ENCODE measurements around the gene EPAS1. TPM values are rescaled to one million over a fixed set of nuclear protein-coding genes. Genes with fewer than 3 reads are reported as not detected.

EPAS1 gene
- total and polyA plus RNA-seq, 2 of the 8 experiments (the other 6 are each of a cell fraction or from before 2014, with no cell fraction given) = 2.0 to 4.9 TPM

DNA sequence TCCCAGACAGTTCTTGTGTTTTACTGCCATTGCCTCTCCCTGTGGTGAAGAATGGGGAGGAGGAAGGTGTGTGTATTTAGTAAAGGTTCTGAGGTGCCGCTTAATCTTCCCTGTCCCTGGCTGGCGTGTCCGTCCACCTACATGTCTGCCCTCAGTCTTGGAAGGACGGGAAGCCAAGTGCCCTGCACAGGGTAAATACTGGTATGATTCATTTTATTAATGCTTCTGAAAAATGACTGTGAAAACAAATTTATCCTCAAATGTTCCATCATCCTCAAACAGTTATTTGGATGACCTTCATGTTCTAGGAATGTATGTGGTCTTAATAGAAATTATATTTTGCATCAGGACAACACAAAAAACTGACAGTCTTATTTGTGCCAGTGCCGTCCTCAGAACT, 6.6 kb downstream of the EPAS1 start:
- no peak overlapping the region for H3K9ac ChIP-seq (replicated peaks in 1 of 4; ENCODE audit: extremely low read depth in 1 of 4, low read depth in 3 of 4, low read length in 3 of 4)
- no peak overlapping the region for H2BK15ac ChIP-seq (ENCODE audit: low read length)
- H4K8ac ChIP-seq (ENCODE audit: extremely low read depth, insufficient read depth, low read length) = no peak overlapping the region
- FAIRE-seq = no peak
- no peak overlapping the region for H2AFZ ChIP-seq (ENCODE audit: low read length)
- TF ChIP-seq, protein P1, sequence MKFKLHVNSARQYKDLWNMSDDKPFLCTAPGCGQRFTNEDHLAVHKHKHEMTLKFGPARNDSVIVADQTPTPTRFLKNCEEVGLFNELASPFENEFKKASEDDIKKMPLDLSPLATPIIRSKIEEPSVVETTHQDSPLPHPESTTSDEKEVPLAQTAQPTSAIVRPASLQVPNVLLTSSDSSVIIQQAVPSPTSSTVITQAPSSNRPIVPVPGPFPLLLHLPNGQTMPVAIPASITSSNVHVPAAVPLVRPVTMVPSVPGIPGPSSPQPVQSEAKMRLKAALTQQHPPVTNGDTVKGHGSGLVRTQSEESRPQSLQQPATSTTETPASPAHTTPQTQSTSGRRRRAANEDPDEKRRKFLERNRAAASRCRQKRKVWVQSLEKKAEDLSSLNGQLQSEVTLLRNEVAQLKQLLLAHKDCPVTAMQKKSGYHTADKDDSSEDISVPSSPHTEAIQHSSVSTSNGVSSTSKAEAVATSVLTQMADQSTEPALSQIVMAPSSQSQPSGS (IDR thresholded peaks at IDR 0.05; ENCODE audit: low read length) = no peak
- TF ChIP-seq GABPA (IDR thresholded peaks at IDR 0.05; ENCODE audit: borderline replicate concordance, insufficient read depth, low read length) (no peak), SP1 (IDR thresholded peaks at IDR 0.05; ENCODE audit: low read depth, low read length) (no peak), NANOG (IDR thresholded peaks at IDR 0.05; ENCODE audit: insufficient read depth, low read depth, low read length, poor library complexity, severe bottlenecking) (no peak)
- H3K23ac ChIP-seq (ENCODE audit: insufficient read length) = no peak overlapping the region
- no peak overlapping the region for H3K18ac ChIP-seq (ENCODE audit: extremely low read depth, low read length)
- H3K23me2 ChIP-seq (ENCODE audit: low read depth, low read length) = peaks cover 8% of the 10 kb centered on the region; the same call in 1 of the 2 replicates
- WGBS, 2 experiments (ENCODE audit: extremely low coverage in 1 of 2, insufficient coverage in 1 of 2, insufficient read length in 1 of 2, insufficient replicate concordance in 2 of 2, low coverage in 1 of 2, low lambda C conversion rate in 2 of 2, missing lambda C conversion rate in 1 of 2) = 95% methylated on average over 5 of the region's 5 CpGs; no CpG with 5 or more reads in 1 of the 2 experiments
- no peak overlapping the region for H4K91ac ChIP-seq (replicated peaks; ENCODE audit: insufficient read length, low read length)
- no peak overlapping the region for H2BK12ac ChIP-seq (ENCODE audit: low read depth, low read length)
- ChIA-PET CTCF (ENCODE audit: partially characterized antibody) (interaction anchor here (1.0 to 2.3 kb wide), 5 partner anchors 9 to 311 kb away, joined by 3 to 11 read pairs (median 5); no protein-coding TSS in a partner anchor), POLR2A (ENCODE audit: partially characterized antibody) (no interaction called here)
- H3K4me2 ChIP-seq (ENCODE audit: insufficient read depth in 1 of 2, low read depth in 2 of 2, low read length in 2 of 2) = no peak overlapping the region
- no peak overlapping the region for H3K4ac ChIP-seq (replicated peaks; ENCODE audit: insufficient read length, low read depth, low read length)
- H3K4me1 ChIP-seq (replicated peaks in 1 of 4; ENCODE audit: control insufficient read depth in 3 of 4, insufficient read depth in 4 of 4, low read length in 3 of 4) = peaks cover 3 to 17% (median 9%) of the 10 kb centered on the region in 4 experiments; a peak in 6 of 7 replicates
- no peak overlapping the region for H4K5ac ChIP-seq (ENCODE audit: insufficient read length, low read depth, low read length)
- H3K79me1 ChIP-seq (ENCODE audit: low read depth, low read length) = no peaks in the 10 kb centered on the region
- no peak overlapping the region for H2BK120ac ChIP-seq (replicated peaks; ENCODE audit: low read depth, low read length)
- H3K56ac ChIP-seq (replicated peaks; ENCODE audit: insufficient read length, low read depth, low read length) = no peak overlapping the region
- no peak overlapping the region for H3K4me3 ChIP-seq (ENCODE audit: extremely low read depth in 1 of 4, insufficient read depth in 2 of 4, low read depth in 3 of 4, low read length in 4 of 4)
- H4K20me1 ChIP-seq (replicated peaks in 1 of 2; ENCODE audit: control insufficient read depth in 1 of 2, insufficient read depth in 2 of 2, low read length in 2 of 2) = peaks cover 0 to 6% of the 10 kb centered on the region in 2 experiments
- no peak overlapping the region for H2AK5ac ChIP-seq (ENCODE audit: low read depth, low read length)
- H3K27ac ChIP-seq (ENCODE audit: low read depth, low read length) = no peak overlapping the region
- no peak for DNase-seq (ENCODE audit: low read depth in 1 of 2, low spot score in 2 of 2)
- peaks cover 0 to 2% (median 0%) of the 10 kb centered on the region in 4 experiments; a peak in 1 of 8 replicates for H3K36me3 ChIP-seq (ENCODE audit: control insufficient read depth in 2 of 4, insufficient read depth in 4 of 4, low read length in 3 of 4)
- H3K27me3 ChIP-seq (replicated peaks in 1 of 4; ENCODE audit: control insufficient read depth in 3 of 4, extremely low read depth in 1 of 4, insufficient read depth in 3 of 4, low read length in 3 of 4) = peaks cover 18 to 31% (median 26%) of the 10 kb centered on the region in 4 experiments
- no peak overlapping the region for H2BK5ac ChIP-seq (ENCODE audit: low read depth, low read length)
- H3K14ac ChIP-seq (ENCODE audit: insufficient read length) = no peak overlapping the region
- no peaks in the 10 kb centered on the region for H3K9me3 ChIP-seq (ENCODE audit: insufficient read depth in 2 of 2, low read depth in 1 of 2, low read length in 1 of 2)
- H3K79me2 ChIP-seq (ENCODE audit: control insufficient read depth in 1 of 2, insufficient read depth in 2 of 2, low read length in 2 of 2) = no peaks in the 10 kb centered on the region
- no peak overlapping the region; the same call in 1 of the 2 replicates for H2BK20ac ChIP-seq (ENCODE audit: low read length)
